Fibroblast of lung (primary cell): ENCODE results near the gene DR1. TPM values are rescaled to one million over a fixed set of nuclear protein-coding genes. Genes with fewer than 3 reads are reported as not detected.
"Not testable (repeated sequence)": the region's sequence is repeated elsewhere in the genome, so short reads cannot be mapped to it uniquely, and the experiment has no call there.

ENCODE experiments used
- DNase-seq, 2 donors: peaks; one replicate each; pipeline versions ENCODE4 v3.0.0 to v3.0.0-alpha.2; 2010; ENCODE audit warnings: low read depth in 2 of 2
- H2AFZ ChIP-seq: 2 replicates; pipeline ENCODE4 v1.5.1; 2012; ENCODE audit warnings: low read length, control low read depth, inconsistent platforms
- H3K27ac ChIP-seq: 2 replicates; pipeline ENCODE4 v1.5.1; 2011; ENCODE audit warnings: low read length, control low read depth; ENCODE audit not compliant: insufficient read depth
- H3K27me3 ChIP-seq: 2 replicates; pipeline ENCODE4 v1.5.1; 2011; ENCODE audit warnings: mild to moderate bottlenecking, low read length; ENCODE audit not compliant: control insufficient read depth, insufficient read depth
- H3K36me3 ChIP-seq: 2 replicates; pipeline ENCODE4 v1.5.1; 2011; ENCODE audit warnings: low read length; ENCODE audit not compliant: control insufficient read depth, insufficient read depth
- H3K4me1 ChIP-seq: 2 replicates; pipeline ENCODE4 v1.5.1; 2011; ENCODE audit warnings: low read length; ENCODE audit not compliant: control insufficient read depth, insufficient read depth; ENCODE audit errors: extremely low read depth
- H3K4me2 ChIP-seq: 2 replicates; pipeline ENCODE4 v1.5.1; 2011; ENCODE audit warnings: low read length, control low read depth; ENCODE audit not compliant: insufficient read depth; ENCODE audit errors: extremely low read depth
- H3K4me3 ChIP-seq, 4 experiments: fragments of 200-600 bp in 1 of 4; sonication (generic) in 1 of 4; replicated peaks in 1 of 4; 2 replicates each; pipeline ENCODE4 v1.5.1; 2011 to 2016; ENCODE audit warnings: low read length in 4 of 4, low read depth in 3 of 4, mild to moderate bottlenecking in 3 of 4, control low read depth in 2 of 4, inconsistent platforms in 1 of 4, mixed read lengths in 1 of 4; ENCODE audit not compliant: insufficient read depth in 1 of 4; ENCODE audit errors: control extremely low read depth in 1 of 4
- H3K79me2 ChIP-seq: 2 replicates; pipeline ENCODE4 v1.5.1; 2012; ENCODE audit warnings: mild to moderate bottlenecking, low read length, inconsistent platforms; ENCODE audit not compliant: control insufficient read depth, insufficient read depth
- H3K9ac ChIP-seq: 2 replicates; pipeline ENCODE4 v1.5.1; 2011; ENCODE audit warnings: mild to moderate bottlenecking, low read length, control low read depth; ENCODE audit not compliant: insufficient read depth
- H3K9me3 ChIP-seq: 2 replicates; pipeline ENCODE4 v1.5.1; 2012; ENCODE audit warnings: low read depth, low read length; ENCODE audit not compliant: control insufficient read depth, insufficient read depth
- H4K20me1 ChIP-seq: 2 replicates; pipeline ENCODE4 v1.5.1; 2011; ENCODE audit warnings: low read length; ENCODE audit not compliant: control insufficient read depth, insufficient read depth; ENCODE audit errors: extremely low read depth
- EZH2 ChIP-seq: IDR thresholded peaks from 2 replicates; pipeline ENCODE4 v1.5.1; 2012; ENCODE audit warnings: low read length, control low read depth, mild to moderate bottlenecking; ENCODE audit errors: missing control alignments
- polyA plus RNA-seq, 2 donors: library from polyadenylated mRNA; depleted of rRNA in 1 of 2; stranded (reverse) in 1 of 2; unstranded in 1 of 2; fragments of >200 nt; gene quantifications; 2 replicates each; pipeline ENCODE4 v1.2.1, GENCODE V29; 2011 to 2012; ENCODE audit warnings: missing spikeins in 1 of 2
- total RNA-seq: library from RNA; depleted of rRNA; stranded (reverse); fragments of >200 nt; gene quantifications from 2 replicates; pipeline ENCODE4 v1.2.1, GENCODE V29; 2014
- TF ChIP-seq, protein P1 (sequence below), 2 donors: IDR thresholded peaks in 1 of 2; conservative IDR thresholded peaks in 1 of 2; 1 replicate in 1 of 2; 2 replicates in 1 of 2; pipeline ENCODE4 v1.5.1; 2011 to 2012; ENCODE audit warnings: low read length in 2 of 2, control low read depth in 1 of 2, inconsistent platforms in 1 of 2, low read depth in 1 of 2, mild to moderate bottlenecking in 1 of 2

The DR1 gene
- total and polyA plus RNA-seq, 2 donors (not counting 1 experiment from before 2014, with no cell fraction given): 35.0 to 41.2 TPM

DNA sequence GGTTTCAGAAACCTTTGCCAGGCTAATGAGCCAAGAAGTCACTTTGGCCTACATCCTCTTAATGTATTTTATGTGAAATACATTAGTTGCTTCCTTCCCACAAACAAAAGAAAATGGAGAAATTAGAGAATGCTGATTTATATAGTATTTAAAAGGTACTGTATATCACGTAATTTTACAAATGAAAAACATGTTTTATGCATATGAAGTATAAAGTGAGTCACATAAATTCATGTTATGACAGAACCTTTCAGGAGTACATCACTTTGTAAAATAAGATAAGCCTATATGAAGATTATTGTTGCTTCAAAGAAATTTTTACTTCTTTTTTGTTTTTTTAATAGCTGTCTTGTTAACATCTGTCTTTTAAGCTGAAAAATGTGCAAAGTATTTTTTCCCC is 4.6 kb downstream of the DR1 start:
- H3K9me3 ChIP-seq: no peaks in the 10 kb centered on the region
- TF ChIP-seq, protein P1, sequence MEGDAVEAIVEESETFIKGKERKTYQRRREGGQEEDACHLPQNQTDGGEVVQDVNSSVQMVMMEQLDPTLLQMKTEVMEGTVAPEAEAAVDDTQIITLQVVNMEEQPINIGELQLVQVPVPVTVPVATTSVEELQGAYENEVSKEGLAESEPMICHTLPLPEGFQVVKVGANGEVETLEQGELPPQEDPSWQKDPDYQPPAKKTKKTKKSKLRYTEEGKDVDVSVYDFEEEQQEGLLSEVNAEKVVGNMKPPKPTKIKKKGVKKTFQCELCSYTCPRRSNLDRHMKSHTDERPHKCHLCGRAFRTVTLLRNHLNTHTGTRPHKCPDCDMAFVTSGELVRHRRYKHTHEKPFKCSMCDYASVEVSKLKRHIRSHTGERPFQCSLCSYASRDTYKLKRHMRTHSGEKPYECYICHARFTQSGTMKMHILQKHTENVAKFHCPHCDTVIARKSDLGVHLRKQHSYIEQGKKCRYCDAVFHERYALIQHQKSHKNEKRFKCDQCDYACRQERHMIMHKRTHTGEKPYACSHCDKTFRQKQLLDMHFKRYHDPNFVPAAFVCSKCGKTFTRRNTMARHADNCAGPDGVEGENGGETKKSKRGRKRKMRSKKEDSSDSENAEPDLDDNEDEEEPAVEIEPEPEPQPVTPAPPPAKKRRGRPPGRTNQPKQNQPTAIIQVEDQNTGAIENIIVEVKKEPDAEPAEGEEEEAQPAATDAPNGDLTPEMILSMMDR (conservative IDR thresholded peaks at IDR 0.05 in 1 of 2, IDR thresholded peaks at IDR 0.05 in 1 of 2; ENCODE audit: low read depth in 1 of 2, low read length in 2 of 2): no peak
- no peaks in the 10 kb centered on the region for H3K27me3 ChIP-seq
- peak overlapping the region; percentile 94 for H3K4me2 ChIP-seq
- no peak overlapping the region for H3K27ac ChIP-seq
- no peak overlapping the region for H2AFZ ChIP-seq
- peaks cover 2% of the 10 kb centered on the region for H3K36me3 ChIP-seq
- peak overlapping the region; percentile 17 to 98 (median 93) for H3K4me3 ChIP-seq
- peaks cover 89% of the 10 kb centered on the region for H3K79me2 ChIP-seq
- no peak for DNase-seq
- H3K4me1 ChIP-seq: peaks cover 5% of the 10 kb centered on the region
- H3K9ac ChIP-seq: no peak overlapping the region
- no peaks in the 10 kb centered on the region for H4K20me1 ChIP-seq

DNA sequence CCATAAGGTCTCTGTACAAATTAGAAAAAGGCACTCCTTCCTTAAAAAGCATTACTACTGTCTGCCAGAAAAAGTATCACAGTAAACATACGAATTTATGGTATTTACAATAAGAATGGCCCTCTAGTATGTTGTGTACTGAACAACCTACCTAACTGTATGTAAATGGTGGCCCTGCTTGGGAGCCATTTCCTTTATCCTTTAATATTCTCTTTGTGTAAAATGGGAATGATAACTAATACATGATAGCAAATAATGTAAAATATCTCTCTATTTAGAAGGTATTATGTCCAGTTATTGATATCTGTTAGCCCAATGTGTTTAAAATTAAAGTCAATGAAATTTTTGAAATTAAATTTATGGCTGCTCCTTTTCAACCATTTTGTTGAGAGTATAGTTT is 5.2 kb downstream of the DR1 start:
- peaks cover 5% of the 10 kb centered on the region for H3K4me1 ChIP-seq

DNA sequence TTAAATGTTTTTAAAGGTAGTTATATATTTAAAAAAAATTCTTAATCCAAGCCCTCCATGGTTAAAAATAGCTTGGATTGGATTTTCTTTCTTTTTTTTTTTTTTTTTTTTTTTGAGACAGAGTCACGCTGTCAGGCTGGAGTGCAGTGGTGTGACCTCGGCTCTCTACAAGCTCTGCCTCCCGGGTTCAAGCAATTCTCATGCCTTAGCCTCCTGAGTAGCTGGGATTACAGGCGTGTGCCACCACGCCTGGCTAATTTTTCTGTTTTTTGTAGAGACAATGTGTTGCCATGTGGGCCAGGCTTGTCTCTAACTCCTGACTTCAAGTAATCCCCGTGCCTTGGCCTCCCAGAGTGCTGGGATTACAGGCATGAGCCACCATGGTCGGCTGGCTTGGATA is 5.6 kb downstream of the DR1 start:
- not testable (repeated sequence) for H3K9me3 ChIP-seq, H3K27ac ChIP-seq, DNase-seq, H4K20me1 ChIP-seq, H3K27me3 ChIP-seq, H3K4me1 ChIP-seq, H3K36me3 ChIP-seq, H3K4me3 ChIP-seq, H2AFZ ChIP-seq, H3K9ac ChIP-seq, H3K4me2 ChIP-seq
- peaks cover 91% of the 10 kb centered on the region for H3K79me2 ChIP-seq

More for the DNA sequence above, 5.2 kb downstream of the DR1 start:
- Histone ChIP-seq H2AFZ (no peak overlapping the region), H4K20me1 (no peaks in the 10 kb centered on the region), H3K36me3 (peaks cover 2% of the 10 kb centered on the region), H3K4me2 (peak overlapping the region; percentile 40), H3K9ac (no peak overlapping the region), H3K27me3 (no peaks in the 10 kb centered on the region), H3K9me3 (no peaks in the 10 kb centered on the region), H3K27ac (no peak overlapping the region), H3K79me2 (peaks cover 92% of the 10 kb centered on the region), H3K4me3 (peak overlapping the region in 2 of 4 experiments; percentile 89 to 98)
- DNase-seq: no peak
- TF ChIP-seq, protein P1 (conservative IDR thresholded peaks at IDR 0.05 in 1 of 2, IDR thresholded peaks at IDR 0.05 in 1 of 2; ENCODE audit: low read depth in 1 of 2, low read length in 2 of 2): no peak
- TF ChIP-seq EZH2: no peak
